ENCODE measurements around the gene ALK.

Gene ALK

DNA sequence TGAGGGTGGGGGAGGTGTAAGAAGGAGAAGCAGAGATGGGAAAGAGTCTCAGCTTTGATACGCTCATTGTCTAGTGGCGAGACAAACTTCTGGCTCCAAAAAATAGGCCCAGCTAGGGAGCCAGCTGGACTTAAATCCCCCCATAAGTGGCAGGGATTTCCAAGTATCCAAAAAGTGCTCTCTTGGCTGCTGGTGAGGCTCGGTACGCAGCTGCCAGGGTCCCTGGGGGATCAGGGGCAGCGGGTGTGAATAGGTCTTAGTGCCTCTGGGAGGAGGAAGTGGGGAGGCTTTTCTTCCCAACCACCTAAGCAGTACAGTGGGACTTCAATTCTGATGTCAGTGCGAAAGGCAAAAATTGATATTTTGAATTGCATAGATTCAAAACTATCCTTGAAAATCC lies 73.5 kb downstream of the ALK start:
- FAIRE-seq = no peak
- TF ChIP-seq, protein P1, sequence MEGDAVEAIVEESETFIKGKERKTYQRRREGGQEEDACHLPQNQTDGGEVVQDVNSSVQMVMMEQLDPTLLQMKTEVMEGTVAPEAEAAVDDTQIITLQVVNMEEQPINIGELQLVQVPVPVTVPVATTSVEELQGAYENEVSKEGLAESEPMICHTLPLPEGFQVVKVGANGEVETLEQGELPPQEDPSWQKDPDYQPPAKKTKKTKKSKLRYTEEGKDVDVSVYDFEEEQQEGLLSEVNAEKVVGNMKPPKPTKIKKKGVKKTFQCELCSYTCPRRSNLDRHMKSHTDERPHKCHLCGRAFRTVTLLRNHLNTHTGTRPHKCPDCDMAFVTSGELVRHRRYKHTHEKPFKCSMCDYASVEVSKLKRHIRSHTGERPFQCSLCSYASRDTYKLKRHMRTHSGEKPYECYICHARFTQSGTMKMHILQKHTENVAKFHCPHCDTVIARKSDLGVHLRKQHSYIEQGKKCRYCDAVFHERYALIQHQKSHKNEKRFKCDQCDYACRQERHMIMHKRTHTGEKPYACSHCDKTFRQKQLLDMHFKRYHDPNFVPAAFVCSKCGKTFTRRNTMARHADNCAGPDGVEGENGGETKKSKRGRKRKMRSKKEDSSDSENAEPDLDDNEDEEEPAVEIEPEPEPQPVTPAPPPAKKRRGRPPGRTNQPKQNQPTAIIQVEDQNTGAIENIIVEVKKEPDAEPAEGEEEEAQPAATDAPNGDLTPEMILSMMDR (IDR thresholded peaks at IDR 0.05; ENCODE audit: insufficient read depth, missing control alignments) = no peak
- no peak for DNase-seq (ENCODE audit: insufficient read length, low spot score)

DNA sequence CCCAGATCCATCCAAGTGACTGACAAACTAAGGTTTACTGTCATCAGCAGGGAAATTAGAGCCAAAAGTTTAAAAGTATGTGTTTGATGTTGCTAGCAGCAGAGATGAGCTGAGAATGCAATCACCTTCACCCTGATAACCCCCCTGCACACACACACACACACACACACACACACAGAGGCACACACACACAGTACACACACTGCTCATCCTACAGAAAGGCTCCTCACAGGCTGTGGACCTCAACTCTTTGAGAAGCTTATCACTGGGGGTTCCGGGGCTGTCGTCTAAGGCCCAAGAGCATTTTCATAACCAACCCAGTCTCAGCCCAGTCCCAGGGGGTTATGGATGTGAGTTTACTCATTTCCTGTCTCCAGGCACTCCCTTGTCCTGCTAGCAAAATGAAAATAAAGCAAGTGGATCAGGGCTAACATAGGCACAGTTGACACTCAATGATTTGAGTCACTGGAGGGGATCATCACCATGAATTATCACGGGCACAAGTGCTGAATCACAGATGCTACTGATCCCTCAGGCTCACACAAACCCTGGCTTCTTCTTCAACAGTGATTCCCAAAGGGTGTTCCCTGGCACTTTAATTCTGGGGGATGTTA lies 76.6 kb downstream of the ALK start:
- TF ChIP-seq, protein P1 (IDR thresholded peaks at IDR 0.05; ENCODE audit: insufficient read depth, missing control alignments) = no peak
- DNase-seq (ENCODE audit: insufficient read length, low spot score) (no peak), FAIRE-seq (no peak)

DNA sequence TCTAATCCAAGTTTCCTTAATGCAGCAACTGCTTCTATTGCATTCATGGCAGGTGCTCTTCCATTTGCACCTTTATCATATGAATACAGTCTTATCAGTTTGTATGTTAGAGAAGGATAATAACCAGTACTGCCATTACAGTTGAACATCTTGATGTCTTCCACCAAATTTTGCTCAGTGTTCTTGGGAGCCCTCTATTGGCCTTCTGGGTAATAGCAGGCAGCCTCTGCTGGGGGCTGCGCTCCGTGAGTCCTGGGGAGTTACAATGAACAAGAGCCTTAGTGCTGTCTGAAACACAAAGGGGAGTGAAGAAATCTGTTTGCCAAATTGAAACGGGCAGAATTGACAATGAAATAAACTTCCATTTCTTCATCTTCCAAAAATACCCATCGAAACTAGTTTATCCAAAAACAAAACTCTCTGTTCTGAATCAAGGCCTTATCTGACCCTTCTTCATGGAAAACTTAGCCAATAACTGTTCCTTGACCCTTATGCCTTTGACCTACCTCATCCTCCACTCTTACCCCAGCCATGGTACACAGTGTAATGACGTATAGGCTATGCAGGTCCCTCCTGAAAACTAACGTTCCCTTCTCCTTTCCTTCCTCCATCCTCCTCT lies 79.9 kb downstream of the ALK start:
- FAIRE-seq = no peak
- TF ChIP-seq, protein P1 (IDR thresholded peaks at IDR 0.05; ENCODE audit: insufficient read depth, missing control alignments) = peak; percentile 86
- no peak for DNase-seq (ENCODE audit: insufficient read length, low spot score)

DNA sequence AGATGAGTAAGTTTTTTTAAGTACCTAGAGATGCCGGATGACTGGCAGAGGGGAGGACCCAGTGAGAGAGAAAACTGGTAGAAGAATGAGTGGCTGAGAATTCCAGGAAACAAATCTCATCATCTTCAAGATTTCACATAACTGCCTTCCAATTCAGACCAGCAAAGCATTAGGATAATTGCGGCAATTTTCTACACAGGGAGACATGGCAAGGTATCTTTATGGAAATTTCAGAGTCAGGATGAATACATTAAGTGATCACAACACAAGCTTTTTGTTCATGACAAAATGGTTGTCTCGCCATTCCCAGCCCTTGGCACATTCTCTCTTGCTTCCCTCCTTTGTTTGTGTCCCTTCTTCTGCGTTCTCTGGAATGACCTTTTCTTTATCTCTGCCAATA lies 82.1 kb downstream of the ALK start:
- no peak for DNase-seq (ENCODE audit: insufficient read length, low spot score)
- FAIRE-seq = no peak
- TF ChIP-seq, protein P1 (IDR thresholded peaks at IDR 0.05; ENCODE audit: insufficient read depth, missing control alignments) = no peak

DNA sequence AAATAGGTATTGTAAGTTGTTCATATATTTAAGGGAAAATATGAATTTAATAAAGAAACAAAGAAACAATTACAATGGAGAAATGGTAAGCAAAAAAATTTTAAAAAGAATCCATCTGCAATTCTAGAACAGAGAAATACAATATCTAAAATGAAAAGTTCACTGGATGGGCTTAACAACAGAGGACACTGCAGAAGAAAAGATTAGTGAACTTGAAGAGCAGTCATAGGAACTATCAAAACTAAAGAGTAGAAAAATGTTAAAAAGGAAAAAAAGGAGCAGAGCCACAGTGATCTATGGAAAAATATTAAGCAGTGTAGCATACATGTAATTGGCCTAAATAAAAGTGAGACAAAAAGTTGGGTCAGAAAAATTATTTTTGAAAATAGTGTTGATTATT lies 83.5 kb downstream of the ALK start:
- TF ChIP-seq, protein P1 (IDR thresholded peaks at IDR 0.05; ENCODE audit: insufficient read depth, missing control alignments) = no peak
- DNase-seq (ENCODE audit: insufficient read length, low spot score) = no peak
- FAIRE-seq = no peak

DNA sequence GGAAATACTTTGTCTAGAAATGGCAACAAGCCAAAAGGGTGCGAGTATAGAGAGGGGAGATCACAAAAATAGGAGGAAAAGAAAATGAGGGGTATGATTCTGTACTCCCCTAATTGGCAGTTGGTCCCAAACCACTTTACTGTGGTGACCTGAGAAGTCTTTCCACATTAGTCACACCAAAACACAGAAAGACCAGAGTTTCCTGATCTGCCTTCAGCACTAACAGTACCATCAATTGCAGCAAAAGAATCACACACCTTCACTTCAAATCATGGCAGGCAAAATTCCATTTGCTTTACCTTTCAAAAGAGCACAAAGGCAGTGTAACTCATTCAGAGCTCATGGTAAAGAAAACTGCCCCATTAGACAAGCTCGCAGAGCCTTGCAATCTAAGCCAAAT lies 86.8 kb downstream of the ALK start:
- FAIRE-seq (no peak), DNase-seq (ENCODE audit: insufficient read length, low spot score) (no peak)
- TF ChIP-seq, protein P1 (IDR thresholded peaks at IDR 0.05; ENCODE audit: insufficient read depth, missing control alignments) = no peak

DNA sequence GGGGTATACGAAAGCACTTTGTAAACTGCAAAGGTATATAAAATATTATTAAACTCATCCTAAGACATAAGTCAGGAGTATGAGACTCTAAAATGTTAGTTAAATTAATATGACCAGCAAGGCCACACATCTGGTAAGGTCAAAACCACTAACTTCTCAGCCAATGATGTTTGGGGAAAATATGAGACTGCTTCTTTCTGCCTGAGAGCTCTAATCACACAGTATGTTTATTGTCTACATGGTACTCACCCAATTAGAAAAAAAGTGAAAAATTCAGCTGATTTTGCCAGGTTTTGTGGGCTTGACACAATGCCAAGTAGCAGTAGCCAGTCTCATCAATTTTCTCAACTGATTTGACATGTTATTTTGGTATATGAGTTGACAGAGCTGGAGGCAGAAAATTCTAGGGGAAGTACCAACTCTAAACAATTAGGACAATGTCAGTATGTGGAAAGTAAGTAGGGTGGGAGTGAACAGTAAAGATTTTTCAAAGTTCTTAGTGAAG lies 87.3 kb downstream of the ALK start:
- TF ChIP-seq, protein P1 (IDR thresholded peaks at IDR 0.05; ENCODE audit: insufficient read depth, missing control alignments) = no peak
- FAIRE-seq (no peak), DNase-seq (ENCODE audit: insufficient read length, low spot score) (no peak)

All from D721Med (cell line).